Central memory CD8-positive, alpha-beta T cell (primary cell): Measurements from ENCODE around the gene CRABP2.

Experiments
- ATAC-seq: fragments of 150-1000 bp; cut with Tn5 transposase; replicated peaks from 2 replicates; pipeline ENCODE4 v1.10.0; 2022; ENCODE audit warnings: mild to moderate bottlenecking, moderate FRiP score, moderate number of reproducible peaks; ENCODE audit not compliant: poor library complexity, severe bottlenecking; ENCODE audit errors: extremely low read depth
- DNase-seq, 2 donors: peaks; one replicate each; pipeline ENCODE4 v3.0.0; 2021; ENCODE audit warnings: low spot score in 2 of 2
- H3K27ac Mint-ChIP-seq: one replicate; pipeline ENCODE4 v1.8.0; 2022; ENCODE audit warnings: low read depth, mild to moderate bottlenecking, moderate library complexity, mixed read lengths
- H3K27me3 Mint-ChIP-seq: one replicate; pipeline ENCODE4 v1.8.0; 2022; ENCODE audit warnings: mixed read lengths
- H3K36me3 Mint-ChIP-seq: one replicate; pipeline ENCODE4 v1.8.0; 2022; ENCODE audit warnings: mild to moderate bottlenecking, moderate library complexity, mixed read lengths; ENCODE audit not compliant: insufficient read depth
- H3K4me1 Mint-ChIP-seq: one replicate; pipeline ENCODE4 v1.8.0; 2022; ENCODE audit warnings: mixed read lengths
- H3K4me3 Mint-ChIP-seq: one replicate; pipeline ENCODE4 v1.8.0; 2022; ENCODE audit warnings: mild to moderate bottlenecking, moderate library complexity, mixed read lengths
- H3K9me3 Mint-ChIP-seq: one replicate; pipeline ENCODE4 v1.8.0; 2022; ENCODE audit warnings: mixed read lengths

The CRABP2 gene

GRCh38 chr1:156703336-156703735, 2.0 kb downstream of the CRABP2 start:
- peaks cover 17% of the 10 kb centered on the region for H3K36me3 Mint-ChIP-seq
- H3K27ac Mint-ChIP-seq: no peak overlapping the region
- no peak overlapping the region for H3K4me3 Mint-ChIP-seq
- H3K27me3 Mint-ChIP-seq: peaks cover 51% of the 10 kb centered on the region
- ATAC-seq (no peak), DNase-seq (no peak)
- H3K4me1 Mint-ChIP-seq: peaks cover 28% of the 10 kb centered on the region
- H3K9me3 Mint-ChIP-seq: no peaks in the 10 kb centered on the region

- no peak for ATAC-seq
- DNase-seq: no peak
- peaks cover 8% of the 10 kb centered on the region for H3K36me3 Mint-ChIP-seq
- H3K27ac Mint-ChIP-seq: peak overlapping the region; percentile 22
- peaks cover 74% of the 10 kb centered on the region for H3K27me3 Mint-ChIP-seq
- no peaks in the 10 kb centered on the region for H3K9me3 Mint-ChIP-seq
- peaks cover 15% of the 10 kb centered on the region for H3K4me1 Mint-ChIP-seq
- H3K4me3 Mint-ChIP-seq: no peak overlapping the region
Measured at GRCh38 chr1:156700736-156701531, 4.4 kb downstream of the CRABP2 start.

GRCh38 chr1:156698995-156699394, 6.4 kb downstream of the CRABP2 start:
- no peak for DNase-seq
- H3K27ac Mint-ChIP-seq: no peak overlapping the region
- ATAC-seq: no peak
- no peak overlapping the region for H3K4me3 Mint-ChIP-seq
- H3K27me3 Mint-ChIP-seq: peaks cover 76% of the 10 kb centered on the region
- H3K36me3 Mint-ChIP-seq: peaks cover 4% of the 10 kb centered on the region
- H3K4me1 Mint-ChIP-seq: no peaks in the 10 kb centered on the region
- no peaks in the 10 kb centered on the region for H3K9me3 Mint-ChIP-seq

GRCh38 chr1:156697481-156697880, 7.9 kb downstream of the CRABP2 start:
- Mint-ChIP-seq H3K36me3 (peaks cover 4% of the 10 kb centered on the region), H3K4me1 (peaks cover 11% of the 10 kb centered on the region), H3K27me3 (peaks cover 80% of the 10 kb centered on the region), H3K4me3 (no peak overlapping the region), H3K9me3 (no peaks in the 10 kb centered on the region), H3K27ac (no peak overlapping the region)
- DNase-seq (no peak), ATAC-seq (no peak)

- no peak for ATAC-seq
- DNase-seq: no peak
- H3K27me3 Mint-ChIP-seq: peaks cover 87% of the 10 kb centered on the region
- no peak overlapping the region for H3K27ac Mint-ChIP-seq
- no peak overlapping the region for H3K4me3 Mint-ChIP-seq
- H3K36me3 Mint-ChIP-seq: peaks cover 3% of the 10 kb centered on the region
- no peaks in the 10 kb centered on the region for H3K9me3 Mint-ChIP-seq
- peaks cover 18% of the 10 kb centered on the region for H3K4me1 Mint-ChIP-seq
Measured at GRCh38 chr1:156696755-156697154, 8.6 kb downstream of the CRABP2 start.

- ATAC-seq: no peak
- no peaks in the 10 kb centered on the region for H3K36me3 Mint-ChIP-seq
Measured at GRCh38 chr1:156694690-156694962, 10.8 kb downstream of the CRABP2 start.

GRCh38 chr1:156693848-156694689, 11.3 kb downstream of the CRABP2 start:
- Mint-ChIP-seq H3K27me3 (peaks cover 87% of the 10 kb centered on the region), H3K4me1 (peaks cover 26% of the 10 kb centered on the region), H3K4me3 (no peak overlapping the region), H3K36me3 (no peaks in the 10 kb centered on the region), H3K27ac (peak overlapping the region; percentile 42), H3K9me3 (no peaks in the 10 kb centered on the region)
- ATAC-seq: no peak
- no peak for DNase-seq

More at GRCh38 chr1:156694690-156694962, 10.8 kb downstream of the CRABP2 start:
- no peak for DNase-seq
- Mint-ChIP-seq H3K9me3 (no peaks in the 10 kb centered on the region), H3K4me3 (no peak overlapping the region), H3K27ac (no peak overlapping the region), H3K27me3 (peaks cover 87% of the 10 kb centered on the region), H3K4me1 (peaks cover 22% of the 10 kb centered on the region)

- H3K27ac Mint-ChIP-seq: peak overlapping the region; percentile 42
- H3K4me1 Mint-ChIP-seq: peaks cover 26% of the 10 kb centered on the region
- DNase-seq (no peak), ATAC-seq (no peak)
- H3K9me3 Mint-ChIP-seq: no peaks in the 10 kb centered on the region
- no peaks in the 10 kb centered on the region for H3K36me3 Mint-ChIP-seq
- H3K4me3 Mint-ChIP-seq: no peak overlapping the region
- peaks cover 86% of the 10 kb centered on the region for H3K27me3 Mint-ChIP-seq
Measured at GRCh38 chr1:156692925-156693847, 12.2 kb downstream of the CRABP2 start.

- DNase-seq (no peak), ATAC-seq (no peak)
- Mint-ChIP-seq H3K27me3 (peaks cover 83% of the 10 kb centered on the region), H3K4me3 (no peak overlapping the region), H3K4me1 (peaks cover 26% of the 10 kb centered on the region), H3K27ac (no peak overlapping the region), H3K36me3 (no peaks in the 10 kb centered on the region), H3K9me3 (no peaks in the 10 kb centered on the region)
Measured at GRCh38 chr1:156692441-156692924, 12.9 kb downstream of the CRABP2 start.

- no peak for DNase-seq
- Mint-ChIP-seq H3K27ac (no peak overlapping the region), H3K9me3 (no peaks in the 10 kb centered on the region), H3K4me1 (peaks cover 26% of the 10 kb centered on the region), H3K27me3 (peaks cover 77% of the 10 kb centered on the region), H3K4me3 (no peak overlapping the region), H3K36me3 (no peaks in the 10 kb centered on the region)
- no peak for ATAC-seq
Measured at GRCh38 chr1:156691665-156692440, 13.5 kb downstream of the CRABP2 start.

GRCh38 chr1:156691191-156691590, 14.2 kb downstream of the CRABP2 start:
- no peak for ATAC-seq
- Mint-ChIP-seq H3K4me3 (no peak overlapping the region), H3K4me1 (peaks cover 26% of the 10 kb centered on the region), H3K27ac (no peak overlapping the region), H3K36me3 (no peaks in the 10 kb centered on the region), H3K9me3 (no peaks in the 10 kb centered on the region), H3K27me3 (peaks cover 70% of the 10 kb centered on the region)
- DNase-seq: no peak

- ATAC-seq: no peak
- Mint-ChIP-seq H3K4me1 (peaks cover 26% of the 10 kb centered on the region), H3K27me3 (peaks cover 68% of the 10 kb centered on the region), H3K9me3 (no peaks in the 10 kb centered on the region), H3K36me3 (no peaks in the 10 kb centered on the region), H3K27ac (no peak overlapping the region), H3K4me3 (no peak overlapping the region)
- no peak for DNase-seq
Measured at GRCh38 chr1:156690675-156691036, 14.7 kb downstream of the CRABP2 start.
